ENCODE results near the gene SERPINB10. TPM values are rescaled to one million over a fixed set of nuclear protein-coding genes. Genes with fewer than 3 reads are reported as not detected.

The SERPINB10 gene
- polyA plus RNA-seq, 1 donor, result 0.15 TPM

DNA sequence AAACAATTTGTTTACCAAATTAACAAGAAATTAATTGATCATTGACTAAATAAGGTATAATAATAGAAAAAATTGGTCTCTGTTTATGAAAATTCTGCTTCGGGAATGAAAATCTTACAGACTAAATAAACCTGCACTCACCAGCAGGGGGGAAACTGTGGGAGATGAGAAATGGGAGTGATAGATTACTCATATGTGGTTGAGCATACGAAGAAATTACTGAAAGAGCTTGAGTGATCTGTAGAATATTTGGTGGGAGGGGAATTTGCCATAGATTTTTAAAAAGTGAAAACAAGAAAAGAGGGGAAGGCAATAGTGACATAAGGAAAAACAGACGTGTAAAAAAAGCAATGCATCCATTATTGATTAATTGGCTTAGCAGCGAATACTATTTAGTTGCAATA is 43.5 kb downstream of the SERPINB10 start:
- DNase-seq, result no peak

DNA sequence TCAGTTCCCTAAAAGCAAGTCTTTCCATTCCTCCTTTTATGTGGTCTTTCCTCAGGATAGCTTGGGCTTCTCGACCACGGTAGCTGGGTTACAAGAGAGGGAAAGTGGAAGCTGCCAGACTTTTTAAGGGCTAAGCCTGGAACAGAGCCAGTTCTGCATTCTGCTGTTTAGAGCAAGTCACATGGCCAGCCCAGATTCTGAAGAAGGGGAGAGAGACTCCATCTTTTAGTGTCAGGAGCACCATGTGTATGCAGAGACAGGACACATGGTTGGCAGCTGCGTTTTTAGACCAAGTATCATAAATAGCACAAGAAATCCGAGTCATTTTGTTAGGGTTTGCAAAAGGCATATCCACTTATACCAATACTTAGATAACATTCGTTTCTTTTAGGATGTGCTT is 46.1 kb downstream of the SERPINB10 start:
- DNase-seq, result no peak

DNA sequence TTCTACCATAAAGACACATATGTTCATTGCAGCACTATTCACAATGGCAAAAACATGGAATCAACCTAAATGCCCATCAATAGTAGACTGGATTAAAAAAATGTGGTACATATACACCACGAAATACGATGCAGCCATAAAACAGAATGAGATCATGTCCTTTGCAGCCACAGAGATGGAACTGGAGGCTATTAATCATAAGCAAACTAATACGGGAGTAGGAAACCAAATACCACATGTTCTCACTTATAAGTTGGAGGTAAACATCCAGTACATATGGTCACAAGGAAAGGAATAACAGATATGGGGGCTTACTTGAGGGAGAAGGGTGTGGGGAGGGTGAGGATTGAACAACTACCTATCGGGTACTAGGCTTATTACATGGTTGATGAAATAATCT is 49.0 kb downstream of the SERPINB10 start:
- no peak for DNase-seq

DNA sequence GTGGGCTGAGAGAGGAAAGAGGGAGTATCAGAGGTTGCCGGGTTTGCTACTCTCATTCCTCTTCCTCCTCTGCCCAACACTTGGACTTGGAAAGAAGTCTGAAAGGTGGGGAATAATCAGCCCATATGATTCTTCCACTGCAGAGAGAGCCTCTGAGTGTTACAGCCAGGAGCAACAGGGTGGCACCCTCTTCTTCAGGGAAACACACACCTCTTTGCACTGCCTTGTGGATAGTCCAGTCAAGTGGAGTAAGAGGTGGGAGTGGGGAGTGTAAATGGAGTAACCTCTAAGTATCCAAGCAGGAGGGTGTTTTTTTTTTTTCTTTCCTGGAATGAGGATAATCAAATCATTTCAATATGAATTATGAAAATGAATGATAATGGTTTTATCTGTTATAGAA is 53.1 kb downstream of the SERPINB10 start:
- no peak for DNase-seq

DNA sequence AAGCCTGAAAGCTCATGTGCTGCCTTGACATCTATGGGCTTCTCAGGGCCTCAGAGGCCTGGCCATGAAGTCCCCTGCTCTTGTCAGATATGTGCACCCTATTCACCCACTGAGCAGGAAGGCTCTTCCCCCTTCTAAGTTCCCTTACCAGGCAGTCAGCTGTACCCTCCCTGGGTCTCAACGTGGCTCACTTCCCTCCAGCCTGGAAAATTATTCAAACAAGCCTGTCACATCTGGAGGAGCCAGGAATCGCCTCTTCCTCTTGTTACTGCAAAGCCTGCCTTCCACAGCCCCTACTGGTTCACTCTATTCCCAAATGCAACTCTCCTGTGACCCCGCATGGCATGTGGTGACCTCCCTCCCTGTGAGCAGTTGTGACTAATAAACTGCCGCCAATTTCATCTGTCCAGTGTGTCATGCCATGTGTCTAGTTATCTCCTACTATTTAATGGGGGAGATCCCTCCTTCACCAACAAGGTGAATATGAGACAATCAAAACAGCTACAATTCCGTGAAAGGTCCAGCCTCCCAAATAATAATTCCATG is 53.8 kb downstream of the SERPINB10 start:
- no peak for DNase-seq

DNA sequence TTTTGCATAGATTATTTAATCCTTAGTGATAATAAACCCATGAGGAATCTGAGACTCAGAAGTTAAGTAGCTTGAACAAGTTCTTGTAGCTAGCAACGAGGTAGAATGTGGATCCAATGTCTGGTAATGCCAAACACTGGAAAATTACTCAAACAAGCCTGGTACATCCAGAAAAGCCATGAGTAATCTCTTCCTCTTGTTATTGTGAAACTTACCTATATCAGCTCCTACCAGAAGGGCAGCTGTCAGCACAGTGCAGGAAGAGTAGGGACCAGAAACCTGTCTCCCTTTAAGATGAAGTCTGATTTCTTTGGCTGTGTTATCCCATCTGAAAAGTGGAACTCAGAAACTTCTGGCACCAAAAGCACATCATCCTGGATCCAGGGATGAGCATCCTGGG is 54.4 kb downstream of the SERPINB10 start:
- DNase-seq, result no peak

DNA sequence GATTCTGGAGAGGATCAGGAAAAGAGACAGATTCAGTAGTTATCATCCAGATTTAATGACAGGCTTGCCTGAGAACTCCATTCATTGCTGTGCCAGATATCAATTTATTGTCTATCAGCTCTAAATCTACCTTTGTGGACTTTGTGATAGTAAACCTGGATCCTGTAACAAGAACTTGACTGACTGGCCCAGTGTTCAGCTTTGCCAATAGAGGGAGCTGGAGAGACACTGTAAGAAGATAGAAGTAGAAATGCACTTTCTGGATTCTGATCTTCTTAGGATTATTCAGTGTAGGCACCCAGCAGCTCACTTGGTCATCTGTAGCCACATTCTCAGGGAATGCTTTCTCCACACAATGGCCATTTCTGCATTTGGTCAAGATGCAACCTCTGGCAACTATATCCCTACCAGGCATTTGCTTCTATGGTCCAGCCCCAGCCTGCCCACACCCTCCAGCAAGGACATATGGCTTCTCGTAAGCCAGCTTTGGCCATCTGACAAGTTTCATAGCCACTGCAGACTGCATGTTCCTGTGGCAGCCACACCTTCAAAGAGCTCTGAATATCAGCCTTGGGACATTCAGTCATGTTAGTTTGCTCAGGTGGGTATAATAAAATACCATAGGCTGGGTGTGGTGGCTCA is 56.0 kb downstream of the SERPINB10 start:
- DNase-seq, result no peak

DNA sequence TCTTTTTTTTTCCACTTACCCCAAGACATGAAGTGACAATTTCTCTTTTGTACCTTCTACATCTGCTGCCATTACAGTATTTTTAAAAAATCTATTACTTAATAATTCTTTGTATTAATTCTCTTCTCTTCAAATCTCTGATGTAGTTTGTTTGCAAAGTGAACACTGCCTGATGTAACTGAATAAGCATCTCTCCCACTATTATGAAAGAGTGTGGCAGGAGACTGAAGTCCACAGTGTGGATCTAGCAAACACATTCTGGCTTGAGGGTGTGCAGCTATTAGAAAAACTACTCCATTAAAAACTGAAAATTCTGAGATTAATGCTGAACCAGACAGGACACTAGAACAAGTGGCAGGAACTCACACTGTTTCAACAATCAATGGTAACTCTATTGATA is 57.1 kb downstream of the SERPINB10 start:
- DNase-seq, result no peak

DNA sequence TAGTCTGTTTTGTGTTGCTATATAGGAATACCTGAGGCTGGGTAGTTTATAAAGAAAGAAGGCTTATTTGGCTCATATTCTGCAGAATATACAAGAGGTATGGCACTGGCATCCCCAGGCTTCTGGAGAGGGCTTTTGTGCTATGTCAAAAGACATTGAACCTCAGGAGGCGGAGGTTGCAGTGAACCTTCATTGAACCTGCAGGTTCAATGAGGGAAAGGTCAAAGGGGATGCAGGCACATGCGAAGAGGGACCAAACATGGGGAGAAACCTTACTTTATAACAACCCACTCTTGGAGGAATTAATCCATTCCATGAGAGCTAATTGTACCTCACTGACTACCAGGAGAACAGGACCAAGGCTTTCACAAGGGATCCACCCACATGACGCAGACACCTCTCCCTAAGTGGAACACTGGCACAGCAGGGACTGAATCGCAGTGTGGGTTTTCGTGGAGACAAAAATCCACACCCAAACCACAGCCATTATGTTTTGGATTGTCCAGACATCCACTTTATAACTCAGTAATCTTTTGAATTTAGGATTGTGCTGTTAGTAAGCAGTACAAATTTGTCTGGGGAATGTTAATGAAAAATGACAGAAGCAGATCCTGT is 58.1 kb downstream of the SERPINB10 start:
- no peak for DNase-seq

DNA sequence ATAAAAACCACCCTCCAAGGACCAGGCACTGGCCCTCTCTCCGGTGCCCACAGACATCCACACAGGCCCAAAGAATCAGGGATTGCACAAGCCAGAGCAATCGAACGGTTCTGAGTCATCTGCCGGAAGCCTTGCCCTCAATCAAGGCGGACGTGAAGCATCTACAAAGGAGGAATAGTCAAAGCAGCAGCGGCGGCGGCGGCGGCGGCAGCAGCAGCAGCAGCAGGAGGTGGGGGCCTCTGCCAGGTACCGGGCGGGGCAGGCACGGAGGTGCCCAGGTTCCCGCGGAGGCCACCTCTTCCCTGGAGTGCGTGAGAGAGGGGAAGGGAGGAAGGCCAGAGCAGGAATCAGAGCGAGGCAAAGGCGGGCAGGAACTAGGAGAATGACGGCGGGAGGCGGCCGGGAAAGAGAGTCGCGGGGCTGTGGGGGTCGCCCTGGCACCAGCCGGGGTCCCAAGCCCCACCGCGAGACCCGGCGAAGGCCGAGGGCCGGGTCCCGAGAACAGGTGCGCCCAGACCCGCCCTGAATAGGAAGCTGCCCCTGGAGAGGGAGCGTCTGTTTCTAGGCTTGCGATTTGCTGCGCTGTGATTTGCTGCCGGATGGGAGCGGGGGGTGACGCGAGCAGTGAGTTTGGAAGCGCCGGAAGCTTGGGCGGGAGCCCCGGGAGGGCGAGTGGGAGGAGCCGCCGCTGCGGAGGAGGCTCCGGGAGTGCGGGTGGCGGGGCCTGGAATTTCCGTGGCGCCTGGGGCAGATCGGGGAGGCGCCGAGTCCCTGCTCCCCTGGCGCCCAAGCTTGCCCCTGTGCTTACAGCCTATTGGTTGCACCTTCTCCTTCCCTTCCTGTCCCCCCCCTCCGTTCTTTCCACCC is 62.4 kb downstream of the SERPINB10 start, which contains the start of gene SERPINB8:
Gene SERPINB8 (plus strand): TSS at position 140 of the 867 bp plus-strand sequence. CDS start 8,228 bp downstream, outside the sequence.
- DNase-seq, result peak; percentile 90

DNA sequence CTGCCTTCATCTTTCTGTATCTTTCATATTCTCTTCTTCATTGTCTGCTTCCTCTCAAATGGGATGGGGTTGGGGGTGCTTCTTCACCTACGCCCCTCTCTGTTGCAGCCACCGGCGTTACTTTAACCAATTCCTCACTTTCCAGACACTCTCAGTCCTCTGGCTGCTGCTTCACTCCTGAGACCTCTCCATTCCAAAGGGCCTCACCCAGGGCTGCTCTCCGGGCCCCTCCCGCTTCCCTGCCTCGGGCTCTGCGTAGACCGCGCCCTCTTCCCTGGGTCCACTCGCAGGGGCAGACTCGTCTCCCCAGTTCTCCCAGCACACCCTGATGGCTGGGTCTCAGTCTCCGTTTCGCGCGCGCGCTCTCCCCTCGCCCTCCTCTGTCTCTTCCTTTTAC is 63.0 kb downstream of the SERPINB10 start:
- no peak for DNase-seq

DNA sequence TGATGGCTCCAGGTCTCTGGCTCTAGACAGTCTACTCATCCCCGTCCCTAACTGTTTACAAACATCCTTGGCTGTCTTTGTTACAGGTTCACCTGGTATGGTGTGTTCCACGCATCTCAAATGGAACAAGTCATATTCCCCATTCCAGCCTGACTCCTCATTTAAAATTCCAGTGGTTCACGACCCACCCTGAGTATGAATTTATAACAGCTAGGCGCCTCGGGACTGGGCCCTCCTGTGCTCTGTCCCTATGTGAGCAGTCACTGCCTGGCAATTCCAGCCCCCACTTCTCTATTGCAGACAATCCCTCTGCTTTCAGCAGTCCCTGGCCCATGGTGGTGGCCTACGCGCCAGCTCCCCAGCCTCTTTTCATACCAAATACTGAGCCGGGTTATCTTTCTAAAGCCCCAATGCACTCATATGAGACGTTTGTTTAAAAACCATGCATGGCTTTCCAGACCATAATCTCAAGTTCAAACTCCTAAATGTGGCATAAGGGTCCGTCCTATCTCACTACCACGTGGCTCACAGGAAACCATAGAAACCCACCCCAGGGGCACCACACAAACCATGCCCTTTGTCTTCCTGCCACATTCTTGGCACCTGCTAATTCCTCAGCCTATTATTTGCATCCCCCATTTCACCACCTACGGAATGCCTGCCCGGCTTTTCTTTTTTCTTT is 63.7 kb downstream of the SERPINB10 start:
- DNase-seq, result no peak

DNA sequence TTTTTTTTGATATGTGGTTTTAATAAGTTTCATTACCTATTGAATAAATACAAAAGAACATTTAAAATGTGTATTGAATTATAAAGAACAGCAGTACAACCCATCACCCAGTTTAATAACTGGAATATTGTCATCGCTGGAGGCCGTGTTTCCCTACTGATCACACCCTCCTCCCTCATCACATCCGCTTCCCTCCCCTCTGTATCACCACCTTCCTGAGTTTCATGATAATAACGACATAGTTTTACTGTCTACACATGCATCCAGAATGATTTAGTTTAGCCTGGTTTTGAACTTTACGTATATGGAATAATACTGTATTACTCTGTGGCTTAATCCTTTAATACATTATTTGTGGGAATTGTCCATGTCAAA is 64.2 kb downstream of the SERPINB10 start:
- no peak for DNase-seq

DNA sequence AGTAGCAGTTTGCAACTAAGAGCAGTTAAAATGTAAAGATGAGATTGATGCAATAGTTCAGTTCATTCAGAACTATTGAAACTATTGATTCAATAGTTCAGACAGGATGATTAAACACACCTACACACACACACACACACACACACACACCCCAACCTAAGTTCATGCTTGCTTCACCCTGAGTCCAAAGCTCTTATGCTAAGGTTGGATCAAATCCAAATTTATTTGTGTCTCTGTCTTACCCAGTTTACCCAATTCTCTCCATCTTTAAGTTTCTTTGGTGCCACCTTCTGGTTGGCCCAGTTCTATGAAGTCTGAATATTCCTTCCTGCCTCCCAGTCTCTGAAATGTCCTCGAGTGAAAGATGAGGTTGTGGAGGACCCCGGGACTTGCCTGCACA is 67.2 kb downstream of the SERPINB10 start:
- DNase-seq, result no peak

DNA sequence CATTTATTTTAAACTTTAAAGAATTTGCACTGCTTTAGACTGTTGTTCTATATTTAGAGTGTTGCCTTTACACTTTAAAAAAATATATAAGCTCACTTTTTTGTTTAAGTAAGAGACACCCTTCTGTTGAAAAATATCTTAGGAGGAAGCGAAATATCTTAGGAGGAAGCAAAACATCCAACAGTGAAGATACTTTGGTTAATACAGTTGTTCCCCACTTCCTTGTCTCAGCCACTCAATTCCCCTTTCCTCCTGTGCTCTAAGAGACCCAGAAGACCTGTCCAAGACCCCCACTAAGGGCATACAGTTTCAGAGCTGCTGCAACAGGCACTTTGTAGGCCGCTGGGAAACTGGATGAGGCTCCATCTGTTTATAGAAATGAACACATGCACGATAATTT is 67.9 kb downstream of the SERPINB10 start:
- DNase-seq, result no peak

DNA sequence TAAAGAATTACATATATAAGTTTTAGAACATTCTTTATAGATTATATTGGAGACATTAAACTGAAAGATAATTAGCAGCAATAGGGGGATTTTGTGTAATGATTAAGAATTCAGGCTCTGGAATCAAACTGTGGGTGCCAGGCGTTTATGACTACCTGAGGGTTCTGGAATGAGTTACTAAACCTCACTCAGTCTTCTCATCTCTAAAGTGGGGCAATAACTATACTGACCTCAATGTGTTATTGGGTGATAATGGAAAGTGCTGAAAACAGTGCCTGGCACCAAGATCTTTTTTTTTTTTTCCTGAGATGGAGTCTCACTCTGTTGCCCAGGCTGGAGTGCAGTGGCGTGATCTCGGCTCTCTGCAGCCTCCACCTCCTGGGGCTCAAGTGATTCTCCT is 69.3 kb downstream of the SERPINB10 start:
- no peak for DNase-seq

DNA sequence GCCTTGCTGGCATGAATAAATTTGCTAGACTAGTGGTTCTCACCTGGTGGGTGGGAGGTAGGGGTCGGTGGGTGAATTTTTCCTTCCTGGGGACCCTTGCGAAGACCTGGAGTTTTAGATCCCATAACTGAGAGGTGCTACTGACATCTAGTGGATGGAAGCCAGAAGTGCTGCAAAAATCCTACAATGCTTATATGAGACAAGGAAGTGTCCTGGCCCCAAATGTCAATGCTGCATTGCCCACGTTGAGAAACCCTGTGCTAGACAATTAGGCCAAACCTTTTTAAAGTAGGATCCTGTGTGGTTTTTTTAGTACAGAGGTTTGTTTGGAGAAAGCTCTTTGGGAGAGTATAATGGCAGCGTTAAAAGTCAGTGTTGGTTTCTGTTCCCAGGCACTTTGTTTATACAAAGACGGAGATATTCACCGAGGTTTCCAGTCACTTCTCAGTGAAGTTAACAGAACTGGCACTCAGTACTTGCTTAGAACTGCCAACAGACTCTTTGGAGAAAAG is 71.7 kb downstream of the SERPINB10 start:
- DNase-seq, result peak; percentile 48

DNA sequence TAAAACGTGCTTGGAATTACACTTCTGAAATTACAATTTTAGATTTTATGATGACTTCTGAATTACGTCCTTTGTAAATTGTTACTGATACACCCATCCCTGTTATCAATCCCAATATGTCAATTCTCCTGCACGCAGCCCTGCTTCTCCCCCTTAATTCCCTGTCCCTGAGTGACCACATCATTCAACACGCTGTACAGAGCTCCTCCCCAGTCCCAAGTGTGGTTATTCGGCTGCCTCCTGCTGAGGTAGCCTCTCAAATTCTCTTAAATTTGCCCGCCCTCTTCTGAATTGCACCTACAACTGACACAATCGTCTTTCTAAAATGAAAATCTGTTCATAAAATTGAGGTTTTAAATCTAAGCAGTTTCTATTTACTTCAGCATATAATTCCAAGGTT is 72.3 kb downstream of the SERPINB10 start:
- no peak for DNase-seq

DNA sequence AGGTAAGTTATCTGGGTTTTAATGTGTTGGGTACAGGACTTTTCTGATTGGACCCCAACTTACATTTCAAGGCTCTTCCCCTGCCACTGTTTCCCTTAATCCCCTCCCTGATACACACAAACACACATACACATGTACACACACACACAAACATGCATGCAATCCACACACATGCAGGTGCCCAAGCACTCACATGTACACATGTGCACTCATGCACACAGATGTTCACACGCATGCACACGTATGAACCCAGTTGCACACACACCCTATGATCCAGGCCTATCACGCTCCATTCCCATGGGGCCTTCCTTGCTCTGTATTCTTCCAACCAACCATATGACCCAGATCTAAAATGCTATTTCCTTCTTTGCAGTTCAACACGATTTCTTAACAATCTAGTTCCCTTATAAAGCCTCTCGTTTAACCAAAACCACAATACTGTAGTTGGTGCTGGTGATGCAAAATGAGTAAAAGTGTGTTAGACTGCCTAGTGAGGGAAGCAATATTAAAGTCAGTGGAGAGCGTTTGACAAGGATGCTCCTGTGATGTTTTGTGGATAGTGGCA is 73.2 kb downstream of the SERPINB10 start:
- no peak for DNase-seq

DNA sequence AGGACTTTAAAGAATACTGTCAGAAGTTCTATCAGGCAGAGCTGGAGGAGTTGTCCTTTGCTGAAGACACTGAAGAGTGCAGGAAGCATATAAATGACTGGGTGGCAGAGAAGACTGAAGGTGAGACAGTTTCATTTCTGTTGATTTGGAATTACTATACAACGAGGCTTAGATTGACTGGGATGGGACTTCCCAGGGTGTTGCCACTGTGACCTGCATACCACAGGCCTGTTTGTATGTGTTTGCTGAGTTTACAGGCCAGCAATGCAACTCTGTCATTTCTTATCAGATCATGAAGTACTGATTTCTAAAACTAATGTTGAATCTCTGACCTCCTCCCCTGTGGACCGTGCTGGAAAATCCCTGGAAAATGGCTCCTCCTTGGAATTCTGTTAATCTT is 74.0 kb downstream of the SERPINB10 start:
- DNase-seq, result no peak

DNA sequence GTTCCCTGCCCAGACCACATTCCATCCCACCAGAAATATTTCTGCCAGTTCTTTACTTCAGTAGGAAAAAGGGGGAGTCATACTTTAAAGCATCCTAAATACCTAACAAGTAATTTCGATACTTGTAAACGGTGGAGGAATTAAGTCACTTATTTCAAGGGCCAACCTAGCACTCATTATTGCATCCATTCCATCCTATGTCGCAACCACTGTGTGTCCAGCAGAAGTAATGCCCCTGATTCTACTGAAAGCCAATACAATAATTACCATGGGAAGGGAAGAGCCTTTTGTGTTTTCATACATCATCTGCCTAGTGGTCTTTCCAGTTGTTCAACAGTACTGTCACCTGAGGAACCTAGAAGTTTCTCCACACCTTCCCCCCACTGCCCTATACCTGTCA is 74.6 kb downstream of the SERPINB10 start:
- DNase-seq, result no peak

Data from hindlimb muscle (tissue), 1 donor.